K562 (cell line): Measurements from ENCODE around the gene ARPC4. TPM values are rescaled to one million over a fixed set of nuclear protein-coding genes. Genes with fewer than 3 reads are reported as not detected.

Experiments
- ELF4 ChIP-seq: fragments of 450-650 bp; formaldehyde crosslinking; IDR thresholded peaks from 2 replicates; pipeline ENCODE4 v1.4.0; 2022; ENCODE audit warnings: missing genetic modification characterization
- MED1 ChIP-seq: sonication (generic); formaldehyde crosslinking; IDR thresholded peaks from 2 replicates; pipeline ENCODE4 v1.8.1; 2023; ENCODE audit warnings: missing genetic modification reagents, borderline replicate concordance
- MLX ChIP-seq, 2 experiments: fragments of 450-650 bp in 1 of 2; sonication (generic) in 1 of 2; formaldehyde crosslinking; conservative IDR thresholded peaks; 2 replicates each; pipeline versions ENCODE4 v1.4.0 to v1.8.1; 2020 to 2022; ENCODE audit warnings: mild to moderate bottlenecking in 1 of 2, missing genetic modification reagents in 1 of 2
- NR2C2 ChIP-seq, 2 experiments: fragments of 200-800 bp in 1 of 2; sonication (Bioruptor generic) in 1 of 2; sonication (generic) in 1 of 2; formaldehyde crosslinking in 1 of 2; IDR thresholded peaks; 2 replicates each; pipeline versions ENCODE4 v1.6.1 to v1.8.0; 2016 to 2022; ENCODE audit warnings: mild to moderate bottlenecking in 1 of 2, missing compliant biosample characterization in 1 of 2, missing genetic modification characterization in 1 of 2, missing genetic modification reagents in 1 of 2
- TFAM ChIP-seq: fragments of 250-450 bp; sonication (Bioruptor Pico); conservative IDR thresholded peaks from 2 replicates; pipeline ENCODE4 v1.5.0; 2021; ENCODE audit warnings: mild to moderate bottlenecking, moderate library complexity
- ZBTB40 ChIP-seq, 2 experiments: fragments of 450-650 bp in 1 of 2; sonication (generic) in 1 of 2; formaldehyde crosslinking in 1 of 2; IDR thresholded peaks; 2 replicates each; pipeline versions ENCODE4 v1.7.1 to v1.9.0; 2016 to 2022; ENCODE audit warnings: inconsistent platforms in 1 of 2, mild to moderate bottlenecking in 1 of 2, missing genetic modification reagents in 1 of 2
- ZNF512 ChIP-seq: IDR thresholded peaks from 2 replicates; pipeline ENCODE4 v1.6.1; 2016; ENCODE audit warnings: missing genetic modification characterization, missing compliant biosample characterization
- ZNF592 ChIP-seq: fragments of 450-650 bp; IDR thresholded peaks from 2 replicates; pipeline ENCODE4 v1.6.1; 2017; ENCODE audit warnings: antibody characterized with exemption, mild to moderate bottlenecking
- polyA plus RNA-seq, 8 experiments: library from polyadenylated mRNA; depleted of rRNA in 4 of 8; stranded (reverse) in 5 of 8; unstranded in 3 of 8; fragments of >200 nt; fragmentation: Nextera tagmentation in 2 of 8; fragmentation: Illumina TruSeq in 1 of 8; extraction: Ambion mirVana in 2 of 8; extraction: Trizol in 1 of 8; gene quantifications; 2 replicates each; pipeline versions ENCODE4 v1.2.1 to v1.2.3, GENCODE V29; 2011 to 2014; ENCODE audit warnings: inconsistent platforms in 1 of 8, missing spikeins in 1 of 8
- total RNA-seq, 7 experiments: library from RNA; depleted of rRNA in 6 of 7; stranded (reverse); fragments of >200 nt in 6 of 7; fragmentation: Illumina TruSeq in 2 of 7; extraction: Trizol in 2 of 7; gene quantifications; 2 replicates each; pipeline versions ENCODE4 v1.2.1 to v1.2.3, GENCODE V29; 2011 to 2021; ENCODE audit warnings: low replicate concordance in 1 of 7
- TF ChIP-seq, protein P1 (sequence below): sonication (generic); formaldehyde crosslinking; IDR thresholded peaks from 2 replicates; pipeline ENCODE4 v1.8.1; 2022; ENCODE audit warnings: missing genetic modification reagents

Gene ARPC4
- total and polyA plus RNA-seq, 9 of the 15 experiments (the other 6 are each of a cell fraction or from before 2014, with no cell fraction given): 20.1 to 153 (median 119) TPM

- no peak for TF ChIP-seq ZBTB40 (IDR thresholded peaks at IDR 0.05)
- no peak for TF ChIP-seq ZBTB40 (CRISPR knock-in tag; IDR thresholded peaks at IDR 0.05)
- no peak for TF ChIP-seq TFAM
- TF ChIP-seq MLX (CRISPR knock-in tag; conservative IDR thresholded peaks at IDR 0.05): no peak
- no peak for TF ChIP-seq ZNF512 (tag)
- no peak for TF ChIP-seq MED1
- TF ChIP-seq NR2C2 (CRISPR knock-in tag; IDR thresholded peaks at IDR 0.05): no peak
- TF ChIP-seq NR2C2 (tag; IDR thresholded peaks at IDR 0.05): no peak
- TF ChIP-seq, protein P1, sequence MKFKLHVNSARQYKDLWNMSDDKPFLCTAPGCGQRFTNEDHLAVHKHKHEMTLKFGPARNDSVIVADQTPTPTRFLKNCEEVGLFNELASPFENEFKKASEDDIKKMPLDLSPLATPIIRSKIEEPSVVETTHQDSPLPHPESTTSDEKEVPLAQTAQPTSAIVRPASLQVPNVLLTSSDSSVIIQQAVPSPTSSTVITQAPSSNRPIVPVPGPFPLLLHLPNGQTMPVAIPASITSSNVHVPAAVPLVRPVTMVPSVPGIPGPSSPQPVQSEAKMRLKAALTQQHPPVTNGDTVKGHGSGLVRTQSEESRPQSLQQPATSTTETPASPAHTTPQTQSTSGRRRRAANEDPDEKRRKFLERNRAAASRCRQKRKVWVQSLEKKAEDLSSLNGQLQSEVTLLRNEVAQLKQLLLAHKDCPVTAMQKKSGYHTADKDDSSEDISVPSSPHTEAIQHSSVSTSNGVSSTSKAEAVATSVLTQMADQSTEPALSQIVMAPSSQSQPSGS: no peak
- TF ChIP-seq ZNF592: no peak
- 0 out of 2 replicates have a peak, but pooled peaks have one; percentile 47 for TF ChIP-seq ELF4
Measured at GRCh38 chr3:9787714-9788113, 5.2 kb upstream of the ARPC4 start (continued).
